Muscle of back (tissue), 10 donors: ENCODE results near the gene ANKRD35. TPM values are rescaled to one million over a fixed set of nuclear protein-coding genes. Genes with fewer than 3 reads are reported as not detected.

Experiments used
- polyA plus RNA-seq, 10 donors: library from polyadenylated mRNA; unstranded; fragments of 120-200 nt; gene quantifications; one replicate each; pipeline ENCODE4 v1.2.1, GENCODE V29; 2013; ENCODE audit not compliant: insufficient read length in 10 of 10

ANKRD35 gene
- polyA plus RNA-seq, 10 donors, result 1.8 to 4.6 (median 2.3) TPM

Other genes starting within 250 kb of the ANKRD35 start
- gene PDZK1, start 178.5 kb downstream of the ANKRD35 start, polyA plus RNA-seq, result 1 to 10 TPM in 4 of 10 donors, under 1 TPM in 6; 0.34 to 1.5 (median 0.91) TPM
- gene CD160, start 166.4 kb downstream of the ANKRD35 start, polyA plus RNA-seq, result 1 to 10 TPM in 4 of 10 donors, under 1 TPM in 6; 0.25 to 1.8 (median 0.62) TPM
- gene RNF115, start 61.8 kb downstream of the ANKRD35 start, polyA plus RNA-seq, result 10 to 100 TPM; 11.2 to 21.2 (median 15.5) TPM
- gene POLR3C, start 61.7 kb downstream of the ANKRD35 start, polyA plus RNA-seq, result 10 to 100 TPM; 18.2 to 22.9 (median 21.0) TPM
- gene NUDT17, start 40.2 kb downstream of the ANKRD35 start, polyA plus RNA-seq, result 10 to 100 TPM in 8 of 10 donors, 1 to 10 TPM in 2; 8.4 to 17.9 (median 12.9) TPM
- 10 to 100 TPM; 37.9 to 62.4 (median 45.7) TPM for gene PIAS3, start 26.8 kb downstream of the ANKRD35 start, polyA plus RNA-seq
- gene ITGA10, start 24.2 kb upstream of the ANKRD35 start, polyA plus RNA-seq, result 10 to 100 TPM in 2 of 10 donors, 1 to 10 TPM in 8; 2.4 to 17.0 (median 7.5) TPM
- 10 to 100 TPM; 19.5 to 27.3 (median 23.9) TPM for gene PEX11B, start 32.9 kb upstream of the ANKRD35 start, polyA plus RNA-seq
- 100 to 1,000 TPM; 113 to 144 (median 122) TPM for gene RBM8A, start 41.6 kb upstream of the ANKRD35 start, polyA plus RNA-seq
- gene LIX1L, start 72.2 kb upstream of the ANKRD35 start, polyA plus RNA-seq, result 10 to 100 TPM; 26.1 to 33.0 (median 30.1) TPM
- 1 to 10 TPM in 6 of 10 donors, under 1 TPM in 4; 0.73 to 1.4 (median 1.1) TPM for gene ANKRD34A, start 78.7 kb upstream of the ANKRD35 start, polyA plus RNA-seq
- gene POLR3GL, start 78.8 kb upstream of the ANKRD35 start, polyA plus RNA-seq, result 10 to 100 TPM; 32.9 to 41.1 (median 37.8) TPM
- gene TXNIP, start 110.7 kb upstream of the ANKRD35 start, polyA plus RNA-seq, result 100 to 1,000 TPM; 214 to 318 (median 275) TPM
- 100 to 1,000 TPM; 103 to 254 (median 180) TPM for gene HJV, start 135.9 kb upstream of the ANKRD35 start, polyA plus RNA-seq